Measurements from ENCODE around the gene CYP2U1.

CYP2U1 gene

DNA sequence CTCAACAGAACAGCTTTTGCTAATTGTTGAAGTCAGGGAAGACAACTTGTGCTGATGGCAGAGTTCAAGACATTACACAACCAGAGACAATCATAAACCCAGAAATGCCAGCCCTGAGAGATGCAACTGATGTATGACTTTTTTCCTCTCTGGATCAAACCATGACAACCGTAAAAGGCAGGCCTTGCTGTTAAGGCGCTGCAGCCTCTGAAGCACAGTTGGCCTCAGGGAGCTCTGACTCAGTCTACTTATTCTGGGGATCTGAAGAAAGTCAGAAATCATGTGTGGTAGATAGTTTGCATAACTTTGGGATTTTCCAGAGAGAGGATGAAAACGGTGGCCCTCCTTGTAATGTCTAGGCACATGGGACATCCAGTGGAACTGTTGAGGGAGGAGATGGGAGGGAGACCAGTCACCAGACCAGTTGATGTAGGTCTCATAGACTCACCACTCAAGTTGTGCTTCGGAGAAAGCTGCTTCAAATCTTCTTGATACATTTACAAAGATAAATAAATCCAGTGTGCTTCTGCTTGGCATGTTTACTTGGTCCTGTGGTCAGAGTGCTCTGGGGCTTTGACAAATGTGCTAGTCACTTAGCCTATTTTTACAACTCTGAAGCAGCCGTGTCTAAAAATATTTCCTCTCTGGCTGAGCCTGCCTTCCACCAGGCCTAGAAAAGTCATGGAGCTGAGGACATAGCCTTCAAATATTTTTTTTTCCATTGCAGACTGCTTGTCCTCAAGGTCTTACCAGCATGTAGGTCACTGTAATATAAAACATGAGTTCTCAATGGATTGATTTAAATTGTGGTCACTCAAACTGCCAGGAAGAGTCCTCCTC is 65.8 kb downstream of the CYP2U1 start:
- Mint-ChIP-seq H3K4me3 (no peak overlapping the region), H3K9me3 (no peaks in the 10 kb centered on the region), H3K27me3 (no peaks in the 10 kb centered on the region), H3K27ac (ENCODE audit: low read depth) (no peak overlapping the region), H3K36me3 (ENCODE audit: insufficient read depth) (peaks cover 7% of the 10 kb centered on the region), H3K4me1 (peaks cover 37% of the 10 kb centered on the region)
- DNase-seq (ENCODE audit: low spot score in 2 of 2): no peak
- no peak for ATAC-seq (replicated peaks; ENCODE audit: extremely low read depth, poor library complexity, severe bottlenecking)

DNA sequence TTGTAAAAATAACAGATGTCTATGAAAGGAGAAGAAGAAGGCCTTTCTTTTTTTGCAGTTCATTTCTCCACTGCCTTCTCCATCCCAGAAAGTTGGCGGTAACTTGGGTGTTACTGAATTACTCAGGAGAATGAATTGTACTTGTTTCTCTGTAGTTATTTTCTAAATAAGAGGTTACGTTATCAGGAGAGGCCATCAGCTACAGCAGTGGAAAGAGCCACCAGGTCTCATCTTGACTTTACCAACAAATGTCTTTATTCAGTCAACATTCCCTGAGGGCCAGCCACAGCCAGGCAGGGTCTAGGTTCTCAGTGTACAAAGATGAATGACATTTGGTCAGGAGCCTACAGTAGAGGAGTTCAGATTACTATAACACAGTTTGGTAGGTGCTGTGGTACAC is 66.4 kb downstream of the CYP2U1 start:
- peaks cover 37% of the 10 kb centered on the region for H3K4me1 Mint-ChIP-seq

DNA sequence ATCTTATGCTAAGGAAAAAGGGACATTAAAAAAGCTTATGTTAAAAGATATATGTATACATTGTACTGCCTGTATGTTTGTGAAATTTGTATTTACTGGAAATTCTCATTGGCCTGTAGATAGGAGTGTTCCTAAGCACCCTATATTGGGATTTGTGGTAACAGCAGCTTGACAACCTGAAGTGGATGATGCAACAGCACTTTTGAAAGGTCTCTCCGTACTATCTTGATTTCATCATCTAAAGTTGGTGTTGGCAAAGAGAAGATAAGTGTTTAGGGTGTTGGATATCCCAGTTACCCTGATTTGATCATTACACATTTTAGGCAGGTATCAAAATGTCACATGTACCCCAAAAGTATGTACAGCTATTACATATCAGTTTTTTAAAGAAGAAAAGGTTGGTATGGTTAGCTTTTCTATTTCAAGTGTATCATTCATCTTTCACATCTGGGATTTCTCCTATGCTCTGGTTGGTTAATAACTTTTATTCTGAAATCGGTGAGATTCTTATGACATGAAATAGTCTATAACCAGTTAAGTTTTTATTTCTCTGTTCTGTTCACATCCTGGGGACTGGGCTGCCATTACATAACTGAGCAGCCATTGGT is 68.7 kb downstream of the CYP2U1 start:
- peaks cover 7% of the 10 kb centered on the region for H3K36me3 Mint-ChIP-seq (ENCODE audit: insufficient read depth)
- H3K27me3 Mint-ChIP-seq: no peaks in the 10 kb centered on the region
- no peaks in the 10 kb centered on the region for H3K9me3 Mint-ChIP-seq
- H3K27ac Mint-ChIP-seq (ENCODE audit: low read depth): no peak overlapping the region
- peaks cover 37% of the 10 kb centered on the region for H3K4me1 Mint-ChIP-seq
- no peak for DNase-seq (ENCODE audit: low spot score in 2 of 2)
- no peak for ATAC-seq (replicated peaks; ENCODE audit: extremely low read depth, poor library complexity, severe bottlenecking)
- no peak overlapping the region for H3K4me3 Mint-ChIP-seq

More for the DNA sequence above, 66.4 kb downstream of the CYP2U1 start:
- Mint-ChIP-seq H3K36me3 (ENCODE audit: insufficient read depth) (peaks cover 7% of the 10 kb centered on the region), H3K27me3 (no peaks in the 10 kb centered on the region), H3K27ac (ENCODE audit: low read depth) (no peak overlapping the region), H3K9me3 (no peaks in the 10 kb centered on the region), H3K4me3 (no peak overlapping the region)
- ATAC-seq (replicated peaks; ENCODE audit: extremely low read depth, poor library complexity, severe bottlenecking) (no peak), DNase-seq (ENCODE audit: low spot score in 2 of 2) (no peak)

DNA sequence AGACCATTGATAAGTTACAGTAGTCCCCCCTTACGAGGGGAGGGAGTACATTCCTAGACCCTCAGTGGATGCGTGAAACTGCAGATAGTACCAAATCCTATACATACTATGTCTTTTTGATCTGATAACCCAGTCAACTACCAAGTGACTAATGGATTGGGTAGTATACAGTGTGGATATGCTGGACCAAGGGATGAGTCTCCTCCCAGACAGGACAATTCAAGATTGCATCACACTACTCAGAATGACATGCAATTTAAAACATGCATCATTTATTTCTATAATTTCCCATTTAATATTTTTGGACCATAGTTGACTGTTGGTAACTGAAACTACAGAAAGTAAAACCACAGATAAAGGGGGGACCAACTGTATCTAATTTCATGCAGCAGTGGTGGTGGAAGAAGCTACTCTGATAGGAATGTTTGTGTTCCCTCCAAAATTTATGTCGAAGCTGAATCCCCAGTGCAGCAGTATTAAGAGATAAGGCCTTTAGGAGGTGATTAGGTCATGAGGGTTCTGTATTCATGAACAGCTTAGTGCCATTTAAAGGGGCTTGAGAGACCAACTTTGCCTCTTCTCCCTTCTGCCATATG is 70.3 kb downstream of the CYP2U1 start:
- ATAC-seq (replicated peaks; ENCODE audit: extremely low read depth, poor library complexity, severe bottlenecking) (no peak), DNase-seq (ENCODE audit: low spot score in 2 of 2) (no peak)
- H3K27ac Mint-ChIP-seq (ENCODE audit: low read depth): no peak overlapping the region
- H3K9me3 Mint-ChIP-seq: no peaks in the 10 kb centered on the region
- H3K4me3 Mint-ChIP-seq: no peak overlapping the region
- no peaks in the 10 kb centered on the region for H3K27me3 Mint-ChIP-seq
- H3K4me1 Mint-ChIP-seq: peaks cover 38% of the 10 kb centered on the region
- H3K36me3 Mint-ChIP-seq (ENCODE audit: insufficient read depth): peaks cover 7% of the 10 kb centered on the region
